Small intestine (tissue), 7 donors: ENCODE results near the gene PAK5. TPM values are rescaled to one million over a fixed set of nuclear protein-coding genes. Genes with fewer than 3 reads are reported as not detected.

Experiments used
- DNase-seq, 2 donors: peaks; one replicate each; pipeline versions ENCODE4 v3.0.0 to v3.0.0-alpha.2; 2013
- FAIRE-seq: peaks from 2 replicates; lab custom pipeline; 2012; peaks lifted over from hg19 to GRCh38; lab: Jason Lieb, UNC
- H3K27ac ChIP-seq, 3 donors: one replicate each; pipeline ENCODE4 v1.5.1; 2013; ENCODE audit warnings: low read length in 2 of 3, mild to moderate bottlenecking in 2 of 3, control low read depth in 1 of 3, inconsistent platforms in 1 of 3, low read depth in 1 of 3, moderate library complexity in 1 of 3
- H3K27me3 ChIP-seq, 3 donors: one replicate each; pipeline ENCODE4 v1.6.1; 2013; ENCODE audit warnings: low read length in 3 of 3, inconsistent platforms in 1 of 3; ENCODE audit not compliant: control insufficient read depth in 3 of 3, insufficient read depth in 3 of 3
- H3K36me3 ChIP-seq, 3 donors: one replicate each; pipeline ENCODE4 v1.6.1; 2013; ENCODE audit warnings: low read length in 3 of 3, inconsistent platforms in 1 of 3, low read depth in 1 of 3, mild to moderate bottlenecking in 1 of 3, moderate library complexity in 1 of 3; ENCODE audit not compliant: control insufficient read depth in 3 of 3, insufficient read depth in 2 of 3
- H3K4me1 ChIP-seq, 3 donors: one replicate each; pipeline ENCODE4 v1.6.1; 2013; ENCODE audit warnings: low read length in 2 of 3, inconsistent platforms in 1 of 3, low read depth in 1 of 3, mild to moderate bottlenecking in 1 of 3, moderate library complexity in 1 of 3; ENCODE audit not compliant: control insufficient read depth in 3 of 3, insufficient read depth in 2 of 3
- H3K4me3 ChIP-seq, 3 donors: one replicate each; pipeline ENCODE4 v1.5.1; 2013; ENCODE audit warnings: low read length in 3 of 3, control low read depth in 1 of 3, inconsistent platforms in 1 of 3, low read depth in 1 of 3, mild to moderate bottlenecking in 1 of 3, moderate library complexity in 1 of 3
- H3K9me3 ChIP-seq, 2 donors: one replicate each; pipeline ENCODE4 v1.6.1; 2013; ENCODE audit warnings: low read depth in 1 of 2, low read length in 1 of 2; ENCODE audit not compliant: control insufficient read depth in 2 of 2, insufficient read depth in 1 of 2
- WGBS, 3 donors: extraction: QIAGEN DNeasy Blood & Tissue Kit; methylation state at CpG; one replicate each; pipeline ENCODE4 v1.1.7; 2013; 5-methylcytosine and 5-hydroxymethylcytosine counted together
- polyA plus RNA-seq, 4 donors: library from polyadenylated mRNA; stranded (reverse) in 3 of 4; unstranded in 1 of 4; fragments of 200-250 nt in 3 of 4; fragments of 120-200 nt in 1 of 4; gene quantifications; one replicate each; pipeline versions ENCODE4 v1.2.1 to v1.2.3, GENCODE V29; 2013
- donor health status: healthy with polysubstance abuse.
- donor health status: control.
- donor health status: control.
- donor health status: Bipolar disorder and iron deficiency.
- donor health status: healthy.

The PAK5 gene
- polyA plus RNA-seq, 4 donors, result 0.10 to 0.27 TPM; not detected in 2

DNA sequence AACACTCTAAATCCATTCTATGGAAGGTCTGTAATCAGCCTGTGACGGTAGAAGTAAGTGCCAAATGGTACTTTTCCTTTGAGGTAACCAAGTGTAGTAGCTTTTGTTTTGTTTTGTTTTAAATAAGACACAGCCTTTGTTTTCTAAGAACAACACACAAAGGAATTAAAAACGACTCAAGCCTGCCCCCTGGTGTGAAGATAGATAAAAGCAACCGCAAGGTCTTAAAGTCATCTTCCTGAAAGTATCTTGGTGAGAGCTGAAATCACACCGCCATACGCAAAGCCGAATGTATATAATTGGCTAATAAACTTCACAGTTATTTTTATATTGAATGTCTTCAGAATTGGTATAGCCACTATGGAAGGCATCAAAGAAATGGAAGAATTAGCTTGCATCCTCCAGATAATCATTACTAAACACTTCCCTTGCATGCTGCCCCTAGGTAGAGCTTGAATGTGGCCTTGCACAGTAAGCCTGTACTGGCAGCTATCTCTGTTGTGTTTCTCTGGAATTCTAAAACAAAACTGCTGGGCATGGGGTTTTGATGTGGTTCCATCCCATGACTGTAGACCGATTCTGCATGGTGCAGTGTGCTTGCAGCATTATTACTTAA lies 228.9 kb downstream of the PAK5 start:
- Histone ChIP-seq H3K4me3 (no peak overlapping the region), H3K9me3 (no peaks in the 10 kb centered on the region), H3K27me3 (no peaks in the 10 kb centered on the region), H3K36me3 (no peaks in the 10 kb centered on the region), H3K27ac (no peak overlapping the region), H3K4me1 (no peaks in the 10 kb centered on the region)
- peak; percentile 63 to 70 for DNase-seq
- WGBS, 3 donors, result 18 to 23% (median 18%) methylated on average over 7 of the region's 7 CpGs
- no peak for FAIRE-seq

DNA sequence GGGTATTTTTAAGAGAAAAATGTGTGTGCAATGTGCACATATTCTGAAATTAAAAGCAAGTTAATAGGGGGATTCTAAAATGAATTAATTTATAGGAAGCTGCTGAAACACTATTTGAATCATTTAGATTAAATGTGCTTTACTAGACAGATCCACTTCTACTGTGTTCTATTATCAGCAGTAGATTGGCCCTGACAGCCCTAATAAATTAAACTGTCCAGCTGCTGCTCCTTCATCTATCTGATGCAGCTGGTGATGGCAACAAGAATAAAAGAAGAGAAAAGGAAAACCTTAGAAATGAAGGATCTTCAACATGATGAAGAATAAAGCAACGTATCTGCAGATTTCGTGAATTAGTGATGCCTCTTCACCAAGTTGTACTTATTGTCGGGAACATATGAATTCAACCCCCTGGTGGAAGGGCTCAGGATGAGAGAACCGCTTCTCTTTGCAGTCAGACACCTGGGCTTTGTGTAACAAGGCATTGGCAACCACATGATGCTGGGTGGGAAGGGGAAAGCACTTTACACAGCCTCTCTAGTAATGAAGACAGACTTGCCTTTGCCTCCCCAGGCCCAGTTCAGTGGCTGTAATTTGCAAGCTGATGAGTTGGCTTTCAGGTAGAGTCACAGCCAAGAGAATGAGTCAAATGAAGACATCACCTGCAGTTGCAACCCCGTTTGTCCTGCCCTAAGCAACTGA lies 230.1 kb downstream of the PAK5 start:
- H3K36me3 ChIP-seq, result no peaks in the 10 kb centered on the region
- no peaks in the 10 kb centered on the region for H3K4me1 ChIP-seq
- H3K27ac ChIP-seq, result no peak overlapping the region
- H3K27me3 ChIP-seq, result no peaks in the 10 kb centered on the region
- no peak for DNase-seq
- no peak for FAIRE-seq
- no peak overlapping the region for H3K4me3 ChIP-seq
- H3K9me3 ChIP-seq, result no peaks in the 10 kb centered on the region
- WGBS, 3 donors, result 86% methylated on average over 5 of the region's 5 CpGs

DNA sequence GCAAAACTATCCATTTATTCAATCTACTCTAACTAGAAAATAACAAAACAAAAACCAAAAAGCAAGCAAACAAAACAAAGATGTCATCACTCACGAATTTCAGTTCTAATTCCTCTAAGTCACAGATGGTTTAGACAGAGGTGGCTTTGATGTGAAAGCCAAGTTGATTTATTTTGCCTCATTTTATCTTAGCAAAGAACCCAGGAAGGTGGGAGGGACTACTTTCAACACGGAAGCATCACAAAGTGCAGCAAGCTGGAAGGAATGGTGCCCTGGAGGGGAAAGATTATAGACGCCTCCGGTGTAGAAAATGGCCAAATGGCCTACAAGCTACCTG lies 236.1 kb downstream of the PAK5 start:
- H3K9me3 ChIP-seq, result no peaks in the 10 kb centered on the region
- H3K27me3 ChIP-seq, result no peaks in the 10 kb centered on the region
- WGBS, 3 donors, result 48 to 60% (median 59%) methylated on average over 4 of the region's 4 CpGs
- FAIRE-seq (no peak), DNase-seq (no peak)
- no peak overlapping the region for H3K4me3 ChIP-seq
- no peaks in the 10 kb centered on the region for H3K4me1 ChIP-seq
- no peak overlapping the region for H3K27ac ChIP-seq
- no peaks in the 10 kb centered on the region for H3K36me3 ChIP-seq

DNA sequence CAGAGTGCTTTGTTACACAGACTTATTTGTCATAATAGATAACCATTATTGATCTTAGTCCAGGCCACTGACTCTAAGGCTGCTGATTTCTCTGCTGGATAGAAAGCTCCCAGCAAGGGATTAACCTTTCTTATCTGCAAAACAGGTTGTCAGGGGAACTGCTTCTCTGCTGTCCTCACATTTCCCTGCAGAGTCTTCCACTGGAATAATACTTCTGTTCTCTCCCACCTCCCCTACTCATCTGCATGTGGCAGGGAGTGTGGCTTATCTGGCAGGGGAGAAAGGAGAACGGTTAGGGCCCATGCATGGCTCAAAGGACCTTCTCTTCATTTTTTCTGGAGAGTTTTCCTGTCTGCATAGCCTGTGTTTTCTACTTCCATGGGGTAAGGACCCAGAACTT lies 238.3 kb downstream of the PAK5 start:
- Histone ChIP-seq H3K27me3 (no peaks in the 10 kb centered on the region), H3K4me3 (no peak overlapping the region), H3K27ac (no peak overlapping the region), H3K4me1 (no peaks in the 10 kb centered on the region), H3K9me3 (no peaks in the 10 kb centered on the region), H3K36me3 (no peaks in the 10 kb centered on the region)
- FAIRE-seq, result no peak
- no peak for DNase-seq
- 32 to 65% (median 57%) methylated on average over 1 of the region's 1 CpG for WGBS, 3 donors

DNA sequence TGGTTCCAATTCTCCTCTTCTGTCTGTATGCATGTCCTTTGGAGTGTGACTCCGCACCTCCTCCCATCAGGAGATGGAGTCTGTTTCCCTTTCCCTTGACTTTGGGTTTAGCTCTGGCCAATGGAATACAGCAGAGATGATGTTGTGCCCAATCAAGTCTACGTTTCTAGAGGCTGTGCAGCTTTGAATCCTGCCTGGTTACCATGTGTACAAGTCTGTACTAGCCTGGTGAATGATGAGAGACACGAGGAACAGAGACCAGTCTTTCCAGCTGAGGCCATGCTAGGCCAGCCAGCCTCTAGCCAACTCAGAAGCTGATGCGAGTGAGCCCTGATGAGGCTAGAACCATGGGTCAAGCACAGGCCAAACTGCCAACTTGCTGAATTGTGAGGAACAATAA lies 241.3 kb downstream of the PAK5 start:
- Histone ChIP-seq H3K9me3 (no peaks in the 10 kb centered on the region), H3K4me3 (no peak overlapping the region), H3K36me3 (no peaks in the 10 kb centered on the region), H3K27me3 (no peaks in the 10 kb centered on the region), H3K4me1 (peaks cover 0 to 5% (median 0%) of the 10 kb centered on the region in 3 donors), H3K27ac (no peak overlapping the region)
- WGBS, 3 donors, result 66 to 77% (median 67%) methylated on average over 4 of the region's 4 CpGs
- FAIRE-seq (no peak), DNase-seq (no peak)

DNA sequence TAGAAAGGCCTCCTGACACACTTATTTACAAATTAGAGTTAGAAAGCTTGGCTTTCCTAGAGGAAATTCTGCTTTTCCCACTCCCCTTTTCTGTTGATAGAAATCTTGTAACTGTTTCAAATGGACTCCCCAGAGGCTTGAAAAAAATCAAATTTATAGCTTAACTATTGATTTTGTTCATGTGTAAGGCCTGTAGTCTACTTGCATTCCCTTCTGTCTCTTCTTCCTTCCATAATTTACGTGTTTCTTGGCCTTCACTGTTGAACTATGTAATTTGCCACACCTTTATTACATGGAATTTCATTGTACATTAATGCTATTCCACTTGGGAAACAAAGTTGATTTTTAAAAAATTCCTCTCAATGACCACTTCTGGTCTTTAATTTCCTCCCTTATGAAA lies 243.1 kb downstream of the PAK5 start:
- H3K27me3 ChIP-seq, result no peaks in the 10 kb centered on the region
- peaks cover 0 to 5% (median 0%) of the 10 kb centered on the region in 3 donors for H3K4me1 ChIP-seq
- H3K4me3 ChIP-seq, result no peak overlapping the region
- H3K27ac ChIP-seq, result no peak overlapping the region
- DNase-seq (no peak), FAIRE-seq (no peak)
- WGBS, 3 donors, result 56 to 68% (median 63%) methylated on average over 1 of the region's 1 CpG
- no peaks in the 10 kb centered on the region for H3K36me3 ChIP-seq
- H3K9me3 ChIP-seq, result no peaks in the 10 kb centered on the region

DNA sequence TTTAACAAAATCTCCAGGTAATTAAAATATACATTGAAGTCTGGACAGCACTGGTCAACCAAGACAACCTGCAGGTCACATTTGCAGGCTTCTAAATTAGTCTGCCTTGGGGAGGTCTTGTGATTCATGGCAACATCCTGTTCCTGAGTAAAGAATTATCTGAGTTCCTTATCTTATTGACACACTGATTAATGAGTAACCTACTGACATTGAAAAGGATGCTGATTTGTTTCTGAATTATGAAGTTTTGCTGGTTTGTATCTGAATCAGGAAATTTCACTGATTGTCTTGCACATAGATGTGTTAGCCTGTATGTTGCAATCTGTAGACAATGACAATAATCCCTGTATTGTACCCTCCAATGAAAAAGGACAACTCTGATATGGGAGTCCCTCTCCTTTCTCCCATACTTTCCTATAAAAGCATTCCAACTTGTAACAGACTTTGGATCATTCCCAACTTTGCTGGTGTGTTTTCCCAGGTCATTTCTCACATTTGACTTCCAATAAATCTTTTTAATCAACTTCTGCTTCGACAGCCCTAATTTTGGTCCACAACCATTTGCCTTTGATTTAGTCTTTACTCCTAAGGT lies 244.5 kb downstream of the PAK5 start:
- Histone ChIP-seq H3K9me3 (no peaks in the 10 kb centered on the region), H3K4me3 (no peak overlapping the region), H3K4me1 (peaks cover 0 to 5% (median 0%) of the 10 kb centered on the region in 3 donors), H3K36me3 (no peaks in the 10 kb centered on the region), H3K27me3 (no peaks in the 10 kb centered on the region), H3K27ac (no peak overlapping the region)
- FAIRE-seq (no peak), DNase-seq (peak; percentile 22 to 59)
- WGBS, 3 donors, result 3 to 46% (median 29%) methylated on average over 1 of the region's 1 CpG

DNA sequence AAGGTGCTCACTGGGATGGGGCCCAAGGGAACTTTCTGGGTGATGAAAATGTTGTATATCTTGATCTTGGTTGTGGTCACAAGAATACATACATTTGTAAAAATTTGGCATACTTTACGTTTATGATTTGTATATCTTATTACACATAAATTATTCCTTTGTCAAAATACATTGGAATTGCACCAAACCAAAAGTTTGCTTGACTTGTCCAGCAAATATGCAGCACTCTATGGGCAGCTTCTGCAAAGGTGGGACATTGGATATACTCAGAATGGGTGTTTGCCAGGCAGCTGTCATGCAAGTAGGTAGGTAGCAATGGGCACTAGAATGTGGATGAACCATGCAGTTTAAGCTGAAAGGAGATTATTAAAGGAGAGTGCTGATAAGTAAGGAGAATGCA lies 246.5 kb downstream of the PAK5 start:
- Histone ChIP-seq H3K27ac (no peak overlapping the region), H3K4me3 (no peak overlapping the region), H3K36me3 (no peaks in the 10 kb centered on the region), H3K9me3 (no peaks in the 10 kb centered on the region), H3K27me3 (no peaks in the 10 kb centered on the region), H3K4me1 (peaks cover 0 to 5% (median 0%) of the 10 kb centered on the region in 3 donors)
- DNase-seq, result no peak
- no peak for FAIRE-seq
- WGBS, 3 donors, result 47 to 68% (median 62%) methylated on average over 1 of the region's 1 CpG
